ENCODE data around the gene COL4A6. TPM values are rescaled to one million over a fixed set of nuclear protein-coding genes. Genes with fewer than 3 reads are reported as not detected.

COL4A6 gene
- polyA plus RNA-seq, 3 donors: not detected

DNA sequence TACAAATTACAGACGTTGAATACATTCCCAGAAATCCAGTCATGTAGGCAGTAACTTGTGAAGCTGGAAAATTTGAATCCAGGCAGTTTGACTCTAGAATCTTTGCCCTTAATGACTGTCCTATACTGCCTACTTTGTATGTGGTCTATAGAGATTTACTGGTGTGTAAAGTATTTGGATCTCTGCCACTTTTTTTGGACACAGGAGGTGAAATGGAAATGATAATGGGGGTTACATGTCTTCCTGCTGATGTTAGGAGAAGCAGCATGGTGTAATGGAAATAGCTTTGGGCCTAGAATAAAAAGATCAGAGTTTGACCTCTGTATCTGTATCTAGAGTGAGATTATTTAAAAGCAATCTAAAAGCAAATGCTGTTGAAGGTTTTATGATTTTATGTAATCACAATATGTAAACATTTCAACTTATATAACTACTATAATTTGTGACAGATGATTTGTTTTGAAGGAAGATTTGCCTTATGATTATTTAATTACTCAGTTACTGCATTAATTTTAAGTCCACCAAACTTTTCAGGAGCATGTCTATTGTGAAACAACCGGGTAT, 4.8 kb upstream of the COL4A6 start:
- Histone ChIP-seq H3K9ac (ENCODE audit: insufficient read depth, low read length, poor library complexity, severe bottlenecking) (no peak overlapping the region), H3K27ac (ENCODE audit: low read depth in 1 of 2, low read length in 2 of 2) (no peak overlapping the region), H4K20me1 (ENCODE audit: insufficient read depth, low read length) (no peaks in the 10 kb centered on the region), H3K4me1 (ENCODE audit: control insufficient read depth in 1 of 2, insufficient read depth in 2 of 2, low read length in 2 of 2) (no peaks in the 10 kb centered on the region), H3K9me3 (replicated peaks in 1 of 2; ENCODE audit: control insufficient read depth in 1 of 2, insufficient read depth in 1 of 2, low read length in 2 of 2) (no peaks in the 10 kb centered on the region), H3K27me3 (ENCODE audit: control insufficient read depth in 2 of 2, insufficient read depth in 2 of 2, low read length in 2 of 2) (peaks cover 30 to 32% of the 10 kb centered on the region in 2 donors), H3K36me3 (replicated peaks in 1 of 2; ENCODE audit: control insufficient read depth in 1 of 2, insufficient read depth in 2 of 2, low read length in 2 of 2) (no peaks in the 10 kb centered on the region), H3K79me2 (ENCODE audit: insufficient read depth, low read length) (no peaks in the 10 kb centered on the region), H3K4me3 (replicated peaks in 1 of 3; ENCODE audit: low read depth in 2 of 3, low read length in 3 of 3) (no peak overlapping the region), H3K4me2 (replicated peaks; ENCODE audit: extremely low read depth, low read length, poor library complexity, severe bottlenecking) (no peak overlapping the region), H2AFZ (ENCODE audit: insufficient read depth, low read depth, low read length, poor library complexity, severe bottlenecking) (no peak overlapping the region)
- Mint-ChIP-seq H3K9me3 (peaks cover 0 to 6% (median 2%) of the 10 kb centered on the region in 7 donors), H3K4me1 (peaks cover 6% of the 10 kb centered on the region), H3K4me3 (no peak overlapping the region), H3K36me3 (no peaks in the 10 kb centered on the region), H3K27me3 (ENCODE audit: low read depth in 3 of 3) (peaks cover 24 to 29% (median 28%) of the 10 kb centered on the region in 3 donors), H3K27ac (no peak overlapping the region)
- intact Hi-C loops (cut with micrococcal nuclease): no loop called here
- TF ChIP-seq, protein P1, sequence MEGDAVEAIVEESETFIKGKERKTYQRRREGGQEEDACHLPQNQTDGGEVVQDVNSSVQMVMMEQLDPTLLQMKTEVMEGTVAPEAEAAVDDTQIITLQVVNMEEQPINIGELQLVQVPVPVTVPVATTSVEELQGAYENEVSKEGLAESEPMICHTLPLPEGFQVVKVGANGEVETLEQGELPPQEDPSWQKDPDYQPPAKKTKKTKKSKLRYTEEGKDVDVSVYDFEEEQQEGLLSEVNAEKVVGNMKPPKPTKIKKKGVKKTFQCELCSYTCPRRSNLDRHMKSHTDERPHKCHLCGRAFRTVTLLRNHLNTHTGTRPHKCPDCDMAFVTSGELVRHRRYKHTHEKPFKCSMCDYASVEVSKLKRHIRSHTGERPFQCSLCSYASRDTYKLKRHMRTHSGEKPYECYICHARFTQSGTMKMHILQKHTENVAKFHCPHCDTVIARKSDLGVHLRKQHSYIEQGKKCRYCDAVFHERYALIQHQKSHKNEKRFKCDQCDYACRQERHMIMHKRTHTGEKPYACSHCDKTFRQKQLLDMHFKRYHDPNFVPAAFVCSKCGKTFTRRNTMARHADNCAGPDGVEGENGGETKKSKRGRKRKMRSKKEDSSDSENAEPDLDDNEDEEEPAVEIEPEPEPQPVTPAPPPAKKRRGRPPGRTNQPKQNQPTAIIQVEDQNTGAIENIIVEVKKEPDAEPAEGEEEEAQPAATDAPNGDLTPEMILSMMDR (IDR thresholded peaks at IDR 0.05): no peak
- DNase-seq: no peak
- no CpG with 5 or more reads among the region's 2 CpGs for WGBS (ENCODE audit: insufficient coverage)

GRCh38 chrX:108439961-108440696, 1.9 kb upstream of the COL4A6 start:
- peak overlapping the region in 1 of 3 experiments; percentile 45 for H3K4me3 ChIP-seq (replicated peaks in 1 of 3; ENCODE audit: low read depth in 2 of 3, low read length in 3 of 3)
- H3K27me3 ChIP-seq (ENCODE audit: control insufficient read depth in 2 of 2, insufficient read depth in 2 of 2, low read length in 2 of 2): peaks cover 39 to 48% of the 10 kb centered on the region in 2 donors
- intact Hi-C loops (cut with micrococcal nuclease): no loop called here
- H3K9me3 Mint-ChIP-seq: peaks cover 0 to 6% (median 2%) of the 10 kb centered on the region in 7 donors
- peak overlapping the region; percentile 23 for H2AFZ ChIP-seq (ENCODE audit: insufficient read depth, low read depth, low read length, poor library complexity, severe bottlenecking)
- no peak for DNase-seq
- H3K27ac Mint-ChIP-seq: no peak overlapping the region
- H4K20me1 ChIP-seq (ENCODE audit: insufficient read depth, low read length): no peaks in the 10 kb centered on the region
- H3K9me3 ChIP-seq (replicated peaks in 1 of 2; ENCODE audit: control insufficient read depth in 1 of 2, insufficient read depth in 1 of 2, low read length in 2 of 2): no peaks in the 10 kb centered on the region
- H3K9ac ChIP-seq (ENCODE audit: insufficient read depth, low read length, poor library complexity, severe bottlenecking): no peak overlapping the region
- no peaks in the 10 kb centered on the region for H3K79me2 ChIP-seq (ENCODE audit: insufficient read depth, low read length)
- no peaks in the 10 kb centered on the region for H3K36me3 ChIP-seq (replicated peaks in 1 of 2; ENCODE audit: control insufficient read depth in 1 of 2, insufficient read depth in 2 of 2, low read length in 2 of 2)
- no peaks in the 10 kb centered on the region for H3K36me3 Mint-ChIP-seq
- WGBS (ENCODE audit: insufficient coverage): 0% methylated on average over 3 of the region's 25 CpGs
- TF ChIP-seq, protein P1 (IDR thresholded peaks at IDR 0.05): no peak
- peaks cover 29 to 36% (median 35%) of the 10 kb centered on the region in 3 donors for H3K27me3 Mint-ChIP-seq (ENCODE audit: low read depth in 3 of 3)
- peak overlapping the region; percentile 36 for H3K4me2 ChIP-seq (replicated peaks; ENCODE audit: extremely low read depth, low read length, poor library complexity, severe bottlenecking)
- H3K27ac ChIP-seq (ENCODE audit: low read depth in 1 of 2, low read length in 2 of 2): no peak overlapping the region
- H3K4me1 ChIP-seq (ENCODE audit: control insufficient read depth in 1 of 2, insufficient read depth in 2 of 2, low read length in 2 of 2): no peaks in the 10 kb centered on the region
- peak overlapping the region; percentile 67 to 89 for H3K4me3 Mint-ChIP-seq
- peaks cover 6% of the 10 kb centered on the region for H3K4me1 Mint-ChIP-seq

All from CD14-positive monocyte (primary cell).